GM12872 (cell line): ENCODE data around the gene PRKAA2.

Source experiments
- TF ChIP-seq, protein P1 (sequence below): IDR thresholded peaks from 3 replicates; pipeline ENCODE4 v1.5.1; 2011; ENCODE audit warnings: low read depth, mild to moderate bottlenecking, low read length, moderate library complexity; ENCODE audit not compliant: insufficient read depth

Gene PRKAA2

GRCh38 chr1:56646611-56647010 is 1.5 kb downstream of the PRKAA2 start:
- TF ChIP-seq, protein P1, sequence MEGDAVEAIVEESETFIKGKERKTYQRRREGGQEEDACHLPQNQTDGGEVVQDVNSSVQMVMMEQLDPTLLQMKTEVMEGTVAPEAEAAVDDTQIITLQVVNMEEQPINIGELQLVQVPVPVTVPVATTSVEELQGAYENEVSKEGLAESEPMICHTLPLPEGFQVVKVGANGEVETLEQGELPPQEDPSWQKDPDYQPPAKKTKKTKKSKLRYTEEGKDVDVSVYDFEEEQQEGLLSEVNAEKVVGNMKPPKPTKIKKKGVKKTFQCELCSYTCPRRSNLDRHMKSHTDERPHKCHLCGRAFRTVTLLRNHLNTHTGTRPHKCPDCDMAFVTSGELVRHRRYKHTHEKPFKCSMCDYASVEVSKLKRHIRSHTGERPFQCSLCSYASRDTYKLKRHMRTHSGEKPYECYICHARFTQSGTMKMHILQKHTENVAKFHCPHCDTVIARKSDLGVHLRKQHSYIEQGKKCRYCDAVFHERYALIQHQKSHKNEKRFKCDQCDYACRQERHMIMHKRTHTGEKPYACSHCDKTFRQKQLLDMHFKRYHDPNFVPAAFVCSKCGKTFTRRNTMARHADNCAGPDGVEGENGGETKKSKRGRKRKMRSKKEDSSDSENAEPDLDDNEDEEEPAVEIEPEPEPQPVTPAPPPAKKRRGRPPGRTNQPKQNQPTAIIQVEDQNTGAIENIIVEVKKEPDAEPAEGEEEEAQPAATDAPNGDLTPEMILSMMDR: no peak

- TF ChIP-seq, protein P1: no peak
These were observed 2.0 kb downstream of the PRKAA2 start for GRCh38 chr1:56647106-56647505.

- TF ChIP-seq, protein P1: no peak
These were observed 3.4 kb downstream of the PRKAA2 start for GRCh38 chr1:56648546-56648945.

GRCh38 chr1:56654126-56654923 is 9.2 kb downstream of the PRKAA2 start:
- TF ChIP-seq, protein P1: no peak

GRCh38 chr1:56655991-56656613 is 11.0 kb downstream of the PRKAA2 start:
- TF ChIP-seq, protein P1: no peak

DNA sequence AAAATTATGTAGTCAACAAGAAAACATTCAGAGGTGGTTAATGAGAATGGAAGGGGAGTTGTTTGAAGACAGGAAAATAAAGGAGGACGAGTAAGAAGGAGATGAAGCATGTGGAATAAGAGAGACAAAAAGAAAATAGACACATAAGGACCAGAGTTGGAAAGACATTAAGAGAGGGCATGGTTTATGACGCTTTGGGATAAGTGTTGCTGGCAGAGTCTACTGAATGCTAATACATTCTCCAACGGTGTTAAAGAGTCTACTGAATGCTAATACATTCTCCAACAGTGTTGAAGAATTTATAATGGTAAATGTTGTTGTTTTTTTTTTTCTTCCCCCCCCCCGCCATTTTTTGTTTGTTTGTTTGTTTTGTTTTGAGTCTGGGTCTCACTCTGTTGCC is 13.1 kb downstream of the PRKAA2 start:
- TF ChIP-seq, protein P1: no peak

DNA sequence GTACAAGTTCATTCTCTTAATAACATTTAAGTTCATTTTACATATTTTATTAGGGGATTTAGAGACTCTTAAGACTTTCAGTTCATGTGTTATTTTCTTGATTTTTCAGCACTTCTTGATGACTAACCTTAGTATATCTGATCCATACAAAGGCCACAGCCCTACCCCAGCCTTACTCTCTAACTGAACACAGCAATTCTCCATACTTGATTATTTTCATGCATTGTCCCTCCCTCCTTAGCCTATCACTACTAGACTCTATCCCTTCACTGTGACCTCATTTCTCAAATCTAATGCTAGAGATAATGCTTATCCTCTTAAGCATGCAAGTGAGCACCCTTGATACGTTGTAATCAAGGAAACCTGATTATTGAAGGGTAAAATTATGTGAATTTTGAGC is 15.2 kb downstream of the PRKAA2 start:
- TF ChIP-seq, protein P1: no peak
